HUES48 (cell line): ENCODE results near the gene ALKBH1.
"Not testable (repeated sequence)": the region's sequence is repeated elsewhere in the genome, so short reads cannot be mapped to it uniquely, and the experiment has no call there.

Experiments used
- H3K27ac ChIP-seq: one replicate; pipeline ENCODE4 v1.7.0; 2013; ENCODE audit warnings: low read depth, low read length, inconsistent platforms
- H3K27me3 ChIP-seq: 2 replicates; pipeline ENCODE4 v1.6.1; 2013; ENCODE audit warnings: mild to moderate bottlenecking, low read length; ENCODE audit not compliant: control insufficient read depth, insufficient read depth
- H3K36me3 ChIP-seq: 2 replicates; pipeline ENCODE4 v1.6.1; 2013; ENCODE audit warnings: low read length; ENCODE audit not compliant: control insufficient read depth, insufficient read depth
- H3K4me1 ChIP-seq: 2 replicates; pipeline ENCODE4 v1.6.1; 2013; ENCODE audit warnings: mild to moderate bottlenecking, low read length; ENCODE audit not compliant: control insufficient read depth, insufficient read depth
- H3K4me3 ChIP-seq: 2 replicates; pipeline ENCODE4 v1.5.1; 2013; ENCODE audit warnings: mild to moderate bottlenecking, low read depth, low read length
- H3K9ac ChIP-seq: 2 replicates; pipeline ENCODE4 v1.6.1; 2013; ENCODE audit warnings: mild to moderate bottlenecking, low read depth, low read length, moderate library complexity
- H3K9me3 ChIP-seq: 2 replicates; pipeline ENCODE4 v1.6.1; 2013; ENCODE audit warnings: low read length; ENCODE audit not compliant: control insufficient read depth, insufficient read depth

Gene ALKBH1

GRCh38 chr14:77673193-77673592, 34.6 kb downstream of the ALKBH1 start:
- H3K4me1 ChIP-seq, result no peaks in the 10 kb centered on the region
- no peak overlapping the region for H3K27ac ChIP-seq
- H3K27me3 ChIP-seq, result no peaks in the 10 kb centered on the region
- no peak overlapping the region for H3K9ac ChIP-seq
- peaks cover 49% of the 10 kb centered on the region for H3K36me3 ChIP-seq
- H3K4me3 ChIP-seq, result no peak overlapping the region
- H3K9me3 ChIP-seq, result no peaks in the 10 kb centered on the region

GRCh38 chr14:77667331-77667730, 40.5 kb downstream of the ALKBH1 start:
- Histone ChIP-seq H3K27ac (no peak overlapping the region), H3K4me1 (no peaks in the 10 kb centered on the region), H3K9ac (no peak overlapping the region), H3K4me3 (no peak overlapping the region), H3K36me3 (0 out of 2 replicates have a peak, but pooled peaks cover under 1% of the 10 kb centered on the region), H3K9me3 (no peaks in the 10 kb centered on the region), H3K27me3 (no peaks in the 10 kb centered on the region)

GRCh38 chr14:77663293-77663692, 44.5 kb downstream of the ALKBH1 start:
- Histone ChIP-seq H3K27me3 (no peaks in the 10 kb centered on the region), H3K36me3 (no peaks in the 10 kb centered on the region), H3K4me1 (peaks cover 8% of the 10 kb centered on the region), H3K4me3 (no peak overlapping the region), H3K9ac (no peak overlapping the region), H3K9me3 (no peaks in the 10 kb centered on the region), H3K27ac (no peak overlapping the region)

- not testable (repeated sequence) for H3K9ac ChIP-seq, H3K27ac ChIP-seq, H3K9me3 ChIP-seq, H3K36me3 ChIP-seq, H3K4me1 ChIP-seq, H3K27me3 ChIP-seq, H3K4me3 ChIP-seq
Measured at GRCh38 chr14:77661562-77661961, 46.3 kb downstream of the ALKBH1 start.

GRCh38 chr14:77660754-77661153, 47.1 kb downstream of the ALKBH1 start:
- Histone ChIP-seq H3K9me3 (no peaks in the 10 kb centered on the region), H3K4me1 (peaks cover 8% of the 10 kb centered on the region), H3K36me3 (no peaks in the 10 kb centered on the region), H3K27me3 (no peaks in the 10 kb centered on the region), H3K4me3 (no peak overlapping the region), H3K9ac (no peak overlapping the region), H3K27ac (peak overlapping the region; percentile 27)

GRCh38 chr14:77659831-77660230, 48.0 kb downstream of the ALKBH1 start:
- no peak overlapping the region for H3K9ac ChIP-seq
- no peak overlapping the region for H3K27ac ChIP-seq
- H3K9me3 ChIP-seq, result no peaks in the 10 kb centered on the region
- no peaks in the 10 kb centered on the region for H3K36me3 ChIP-seq
- H3K4me3 ChIP-seq, result no peak overlapping the region
- H3K4me1 ChIP-seq, result peaks cover 12% of the 10 kb centered on the region
- H3K27me3 ChIP-seq, result no peaks in the 10 kb centered on the region

- Histone ChIP-seq H3K9ac (no peak overlapping the region), H3K27ac (no peak overlapping the region), H3K4me3 (no peak overlapping the region), H3K9me3 (0 out of 2 replicates have a peak, but pooled peaks cover 3% of the 10 kb centered on the region), H3K4me1 (peaks cover 15% of the 10 kb centered on the region), H3K27me3 (no peaks in the 10 kb centered on the region), H3K36me3 (no peaks in the 10 kb centered on the region)
Measured at GRCh38 chr14:77657280-77657679, 50.5 kb downstream of the ALKBH1 start.

- Histone ChIP-seq H3K36me3 (no peaks in the 10 kb centered on the region), H3K4me1 (peaks cover 7% of the 10 kb centered on the region; the same call in 1 of the 2 replicates), H3K4me3 (no peak overlapping the region), H3K27me3 (no peaks in the 10 kb centered on the region), H3K9me3 (0 out of 2 replicates have a peak, but pooled peaks cover 3% of the 10 kb centered on the region), H3K9ac (no peak overlapping the region), H3K27ac (no peak overlapping the region)
Measured at GRCh38 chr14:77654001-77654441, 53.8 kb downstream of the ALKBH1 start.

GRCh38 chr14:77649326-77649725, 58.5 kb downstream of the ALKBH1 start:
- Histone ChIP-seq H3K9ac (no peak overlapping the region), H3K4me3 (no peak overlapping the region), H3K36me3 (no peaks in the 10 kb centered on the region), H3K9me3 (0 out of 2 replicates have a peak, but pooled peaks cover 3% of the 10 kb centered on the region), H3K27me3 (no peaks in the 10 kb centered on the region), H3K27ac (no peak overlapping the region), H3K4me1 (peaks cover 3% of the 10 kb centered on the region; the same call in 1 of the 2 replicates)

- peaks cover 1% of the 10 kb centered on the region; the same call in 1 of the 2 replicates for H3K4me1 ChIP-seq
- H3K9me3 ChIP-seq, result 0 out of 2 replicates have a peak, but pooled peaks cover 3% of the 10 kb centered on the region
- H3K27ac ChIP-seq, result no peak overlapping the region
- H3K9ac ChIP-seq, result no peak overlapping the region
- H3K36me3 ChIP-seq, result no peaks in the 10 kb centered on the region
- no peak overlapping the region for H3K4me3 ChIP-seq
- no peaks in the 10 kb centered on the region for H3K27me3 ChIP-seq
Measured at GRCh38 chr14:77648520-77649200, 59.2 kb downstream of the ALKBH1 start.

- Histone ChIP-seq H3K9ac (no peak overlapping the region), H3K4me1 (no peaks in the 10 kb centered on the region), H3K9me3 (0 out of 2 replicates have a peak, but pooled peaks cover under 1% of the 10 kb centered on the region), H3K27me3 (no peaks in the 10 kb centered on the region), H3K36me3 (no peaks in the 10 kb centered on the region), H3K27ac (no peak overlapping the region), H3K4me3 (no peak overlapping the region)
Measured at GRCh38 chr14:77647853-77648252, 60.0 kb downstream of the ALKBH1 start.
